ENCODE results near the gene COL11A1.

DNA sequence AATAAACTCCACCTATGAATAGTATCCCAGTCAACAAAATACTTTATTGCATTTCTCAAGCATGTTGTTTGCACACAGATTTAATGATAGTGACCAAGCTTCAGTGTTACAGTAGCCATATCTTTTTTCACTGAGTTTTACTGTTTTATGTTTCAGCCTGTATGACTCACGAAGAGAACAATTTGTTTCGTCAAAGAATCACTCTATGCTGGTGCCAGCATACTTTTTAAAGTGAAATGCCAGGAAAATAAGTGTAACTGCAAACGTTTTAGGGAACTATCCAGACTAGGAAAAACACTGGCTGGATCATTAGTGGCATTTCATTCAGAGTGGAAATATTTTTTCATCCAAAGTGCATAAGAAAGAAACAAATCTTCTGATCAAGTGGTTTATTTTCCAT lies 210.8 kb downstream of the COL11A1 start:
- TF ChIP-seq, protein P1, sequence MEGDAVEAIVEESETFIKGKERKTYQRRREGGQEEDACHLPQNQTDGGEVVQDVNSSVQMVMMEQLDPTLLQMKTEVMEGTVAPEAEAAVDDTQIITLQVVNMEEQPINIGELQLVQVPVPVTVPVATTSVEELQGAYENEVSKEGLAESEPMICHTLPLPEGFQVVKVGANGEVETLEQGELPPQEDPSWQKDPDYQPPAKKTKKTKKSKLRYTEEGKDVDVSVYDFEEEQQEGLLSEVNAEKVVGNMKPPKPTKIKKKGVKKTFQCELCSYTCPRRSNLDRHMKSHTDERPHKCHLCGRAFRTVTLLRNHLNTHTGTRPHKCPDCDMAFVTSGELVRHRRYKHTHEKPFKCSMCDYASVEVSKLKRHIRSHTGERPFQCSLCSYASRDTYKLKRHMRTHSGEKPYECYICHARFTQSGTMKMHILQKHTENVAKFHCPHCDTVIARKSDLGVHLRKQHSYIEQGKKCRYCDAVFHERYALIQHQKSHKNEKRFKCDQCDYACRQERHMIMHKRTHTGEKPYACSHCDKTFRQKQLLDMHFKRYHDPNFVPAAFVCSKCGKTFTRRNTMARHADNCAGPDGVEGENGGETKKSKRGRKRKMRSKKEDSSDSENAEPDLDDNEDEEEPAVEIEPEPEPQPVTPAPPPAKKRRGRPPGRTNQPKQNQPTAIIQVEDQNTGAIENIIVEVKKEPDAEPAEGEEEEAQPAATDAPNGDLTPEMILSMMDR (conservative IDR thresholded peaks at IDR 0.05), result no peak
- no peak for TF ChIP-seq EZH2 (IDR thresholded peaks at IDR 0.05; ENCODE audit: low read depth)

Measured in PC-9 (cell line).